Muscle of leg (tissue), 11 donors: ENCODE results near the gene WDR55. TPM values are rescaled to one million over a fixed set of nuclear protein-coding genes. Genes with fewer than 3 reads are reported as not detected.
"Not testable (repeated sequence)": the region's sequence is repeated elsewhere in the genome, so short reads cannot be mapped to it uniquely, and the experiment has no call there.

Source experiments
- DNase-seq: peaks from one replicate; pipeline ENCODE4 v3.0.0; 2013
- H3K27ac ChIP-seq: one replicate; pipeline ENCODE4 v1.5.1; 2013; ENCODE audit warnings: mild to moderate bottlenecking, low read length, control low read depth
- H3K27me3 ChIP-seq: one replicate; pipeline ENCODE4 v1.6.1; 2013; ENCODE audit warnings: low read length; ENCODE audit not compliant: control insufficient read depth, insufficient read depth
- H3K36me3 ChIP-seq: one replicate; pipeline ENCODE4 v1.6.1; 2013; ENCODE audit warnings: low read length; ENCODE audit not compliant: control insufficient read depth, insufficient read depth
- H3K4me1 ChIP-seq: one replicate; pipeline ENCODE4 v1.6.1; 2013; ENCODE audit warnings: low read length; ENCODE audit not compliant: control insufficient read depth, insufficient read depth
- H3K4me3 ChIP-seq: one replicate; pipeline ENCODE4 v1.5.1; 2013; ENCODE audit warnings: low read length, control low read depth
- H3K9me3 ChIP-seq: replicated peaks from 2 replicates; pipeline ENCODE4 v1.6.1; 2013; ENCODE audit warnings: low read depth, low read length; ENCODE audit not compliant: control insufficient read depth
- WGBS: methylation state at CpG from one replicate; pipeline ENCODE4 v1.1.5; 2013; ENCODE audit warnings: missing lambda C conversion rate; ENCODE audit not compliant: insufficient coverage; 5-methylcytosine and 5-hydroxymethylcytosine counted together
- polyA plus RNA-seq, 8 donors: library from polyadenylated mRNA; unstranded; fragments of 120-200 nt; gene quantifications; one replicate each; pipeline versions ENCODE4 v1.2.1 to v1.2.3, GENCODE V29; 2013; ENCODE audit warnings: inconsistent platforms in 1 of 8, low replicate concordance in 1 of 8; ENCODE audit not compliant: insufficient read length in 8 of 8, insufficient read depth in 1 of 8
- total RNA-seq: library from RNA; stranded (reverse); fragments of 120-200 nt; gene quantifications from one replicate; pipeline ENCODE4 v1.2.4, GENCODE V29; 2013

The WDR55 gene
- total and polyA plus RNA-seq, 9 donors: 9.9 to 16.0 (median 13.6) TPM

GRCh38 chr5:140631831-140632365, 32.8 kb upstream of the WDR55 start:
- Histone ChIP-seq H3K27ac (peak overlapping the region; percentile 62), H3K27me3 (peaks cover 32% of the 10 kb centered on the region), H3K9me3 (peaks cover 5% of the 10 kb centered on the region), H3K4me1 (peaks cover 15% of the 10 kb centered on the region), H3K4me3 (peak overlapping the region; percentile 40), H3K36me3 (no peaks in the 10 kb centered on the region)
- DNase-seq: peak; percentile 27
- 5% methylated on average over 36 of the region's 36 CpGs for WGBS

GRCh38 chr5:140632366-140633020, 32.2 kb upstream of the WDR55 start:
- peak; percentile 64 for DNase-seq
- Histone ChIP-seq H3K4me1 (peaks cover 15% of the 10 kb centered on the region), H3K9me3 (peaks cover 5% of the 10 kb centered on the region), H3K27ac (peak overlapping the region; percentile 62), H3K4me3 (peak overlapping the region; percentile 40), H3K27me3 (peaks cover 32% of the 10 kb centered on the region), H3K36me3 (no peaks in the 10 kb centered on the region)
- 1% methylated on average over 51 of the region's 51 CpGs for WGBS

- peak; percentile 71 for DNase-seq
- Histone ChIP-seq H3K4me1 (peaks cover 15% of the 10 kb centered on the region), H3K9me3 (peaks cover 2% of the 10 kb centered on the region), H3K27me3 (peaks cover 32% of the 10 kb centered on the region), H3K4me3 (peak within 1 kb of the TSS; percentile 40), H3K36me3 (no peaks in the 10 kb centered on the region), H3K27ac (peak within 1 kb of the TSS; percentile 62)
- 5% methylated on average over 7 of the region's 16 CpGs for WGBS
These were observed 31.7 kb upstream of the WDR55 start, which contains the start of gene CD14 for GRCh38 chr5:140633021-140633471. TSS of gene CD14 (minus strand) at chr5:140633175. CDS start at chr5:140633071, 104 bp downstream.

- Histone ChIP-seq H3K4me3 (peak overlapping the region; percentile 2), H3K36me3 (no peaks in the 10 kb centered on the region), H3K4me1 (peaks cover 15% of the 10 kb centered on the region), H3K27ac (peak overlapping the region; percentile 9), H3K9me3 (no peaks in the 10 kb centered on the region), H3K27me3 (peaks cover 32% of the 10 kb centered on the region)
- DNase-seq: no peak
- WGBS: no CpG with 5 or more reads among the region's 2 CpGs
These were observed 31.2 kb upstream of the WDR55 start for GRCh38 chr5:140633501-140633900.

GRCh38 chr5:140634103-140634502, 30.6 kb upstream of the WDR55 start:
- Histone ChIP-seq H3K4me3 (no peak overlapping the region), H3K4me1 (peaks cover 20% of the 10 kb centered on the region), H3K27ac (no peak overlapping the region), H3K36me3 (no peaks in the 10 kb centered on the region), H3K9me3 (no peaks in the 10 kb centered on the region), H3K27me3 (peaks cover 32% of the 10 kb centered on the region)
- no peak for DNase-seq
- no CpG with 5 or more reads among the region's 3 CpGs for WGBS

GRCh38 chr5:140635291-140636257, 29.1 kb upstream of the WDR55 start:
- no peak for DNase-seq
- Histone ChIP-seq H3K27ac (no peak overlapping the region), H3K4me1 (peaks cover 27% of the 10 kb centered on the region), H3K27me3 (peaks cover 30% of the 10 kb centered on the region), H3K9me3 (no peaks in the 10 kb centered on the region), H3K36me3 (no peaks in the 10 kb centered on the region), H3K4me3 (no peak overlapping the region)
- WGBS: 90% methylated on average over 4 of the region's 8 CpGs

- H3K36me3 ChIP-seq: peaks cover 10% of the 10 kb centered on the region
- peaks cover 11% of the 10 kb centered on the region for H3K27me3 ChIP-seq
- peaks cover 18% of the 10 kb centered on the region for H3K4me1 ChIP-seq
- no peak for DNase-seq
- no peaks in the 10 kb centered on the region for H3K9me3 ChIP-seq
- no peak overlapping the region for H3K27ac ChIP-seq
- WGBS: 83% methylated on average over 8 of the region's 10 CpGs
- no peak overlapping the region for H3K4me3 ChIP-seq
These were observed 27.2 kb upstream of the WDR55 start for GRCh38 chr5:140637371-140638100.

GRCh38 chr5:140638898-140639147, 25.9 kb upstream of the WDR55 start:
- not testable (repeated sequence) for DNase-seq, H3K9me3 ChIP-seq, H3K27me3 ChIP-seq
- Histone ChIP-seq H3K4me3 (peak overlapping the region; percentile 67), H3K36me3 (peaks cover 19% of the 10 kb centered on the region), H3K27ac (peak overlapping the region; percentile 82), H3K4me1 (peaks cover 11% of the 10 kb centered on the region)
- 45% methylated on average over 9 of the region's 9 CpGs for WGBS

- Histone ChIP-seq H3K36me3 (peaks cover 24% of the 10 kb centered on the region), H3K4me3 (peak within 1 kb of the TSS; percentile 67), H3K27me3 (no peaks in the 10 kb centered on the region), H3K4me1 (peaks cover 11% of the 10 kb centered on the region), H3K9me3 (no peaks in the 10 kb centered on the region), H3K27ac (peak within 1 kb of the TSS; percentile 82)
- peak; percentile 97 for DNase-seq
- under 1% methylated on average over 48 of the region's 63 CpGs for WGBS
These were observed 25.3 kb upstream of the WDR55 start, which contains the start of gene TMCO6 for GRCh38 chr5:140639148-140639981. TSS of gene TMCO6 (plus strand) at chr5:140639451. CDS start at chr5:140639528, 77 bp downstream.
